ENCODE data around the gene LCN15.

DNA sequence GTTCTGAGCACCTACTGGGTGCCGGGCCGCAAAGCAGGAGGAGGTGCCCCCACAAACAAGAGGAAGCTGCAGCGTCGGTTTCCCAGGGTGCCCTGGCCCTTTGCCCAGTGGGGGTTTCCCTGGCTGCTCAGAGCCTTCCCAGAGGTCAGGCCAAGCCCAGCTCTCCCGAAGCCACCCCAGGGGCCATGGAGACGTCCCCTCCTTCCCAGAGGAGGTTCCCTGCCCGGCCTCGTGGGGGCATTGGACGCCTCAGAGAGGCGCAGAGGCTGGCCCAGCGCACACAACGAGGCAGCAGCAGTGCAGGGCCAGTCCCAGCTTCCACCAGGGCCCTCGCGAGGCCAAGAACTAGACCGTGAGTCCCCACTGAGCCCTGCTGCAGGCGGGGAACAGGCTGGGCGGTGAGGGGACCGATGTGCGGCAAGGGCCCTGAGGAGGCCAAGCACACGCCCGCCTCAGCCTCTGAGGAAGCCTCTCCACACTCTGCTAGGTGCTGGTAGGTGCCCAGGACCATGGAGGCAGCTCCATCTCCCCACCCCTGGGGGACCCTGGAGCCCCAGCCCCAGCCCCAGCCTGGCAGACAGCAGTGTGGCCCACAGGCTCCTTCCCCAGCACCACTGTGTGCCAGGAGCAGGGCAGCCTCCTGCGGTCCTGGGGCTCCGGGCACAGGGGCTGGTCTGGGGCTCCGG is 45.0 kb downstream of the LCN15 start:
- TF ChIP-seq, protein P1, sequence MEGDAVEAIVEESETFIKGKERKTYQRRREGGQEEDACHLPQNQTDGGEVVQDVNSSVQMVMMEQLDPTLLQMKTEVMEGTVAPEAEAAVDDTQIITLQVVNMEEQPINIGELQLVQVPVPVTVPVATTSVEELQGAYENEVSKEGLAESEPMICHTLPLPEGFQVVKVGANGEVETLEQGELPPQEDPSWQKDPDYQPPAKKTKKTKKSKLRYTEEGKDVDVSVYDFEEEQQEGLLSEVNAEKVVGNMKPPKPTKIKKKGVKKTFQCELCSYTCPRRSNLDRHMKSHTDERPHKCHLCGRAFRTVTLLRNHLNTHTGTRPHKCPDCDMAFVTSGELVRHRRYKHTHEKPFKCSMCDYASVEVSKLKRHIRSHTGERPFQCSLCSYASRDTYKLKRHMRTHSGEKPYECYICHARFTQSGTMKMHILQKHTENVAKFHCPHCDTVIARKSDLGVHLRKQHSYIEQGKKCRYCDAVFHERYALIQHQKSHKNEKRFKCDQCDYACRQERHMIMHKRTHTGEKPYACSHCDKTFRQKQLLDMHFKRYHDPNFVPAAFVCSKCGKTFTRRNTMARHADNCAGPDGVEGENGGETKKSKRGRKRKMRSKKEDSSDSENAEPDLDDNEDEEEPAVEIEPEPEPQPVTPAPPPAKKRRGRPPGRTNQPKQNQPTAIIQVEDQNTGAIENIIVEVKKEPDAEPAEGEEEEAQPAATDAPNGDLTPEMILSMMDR (tag by site-specific recombination; IDR thresholded peaks at IDR 0.05): no peak
- no peak for TF ChIP-seq MYNN (tag by site-specific recombination; IDR thresholded peaks at IDR 0.05; ENCODE audit: borderline replicate concordance)
- TF ChIP-seq ZNF140 (tag by site-specific recombination; IDR thresholded peaks at IDR 0.05): no peak

All from HEK293 (cell line).